Pancreas (tissue), 10 donors: ENCODE measurements around the gene PRKCB. TPM values are rescaled to one million over a fixed set of nuclear protein-coding genes. Genes with fewer than 3 reads are reported as not detected.

Experiments used
- ATAC-seq, 4 donors: fragments of 200-7000 bp; cut with Tn5 transposase; one replicate each; pipeline versions ENCODE4 v1.8.0 to v1.9.1; 2020; ENCODE audit warnings: mild to moderate bottlenecking in 4 of 4, moderate library complexity in 4 of 4
- DNase-seq, 6 donors: peaks; one replicate each; pipeline ENCODE4 v3.0.0-alpha.2; 2020
- FAIRE-seq: peaks from 2 replicates; lab custom pipeline; 2012; peaks lifted over from hg19 to GRCh38; lab: Jason Lieb, UNC
- H3K27ac ChIP-seq, 4 donors: fragments of 200-600 bp; sonication (generic); 1 replicate in 3 of 4; 2 replicates in 1 of 4; pipeline versions ENCODE4 v1.5.0 to v1.8.0; 2020
- H3K27me3 ChIP-seq, 4 donors: fragments of 200-600 bp; one replicate each; pipeline ENCODE4 v1.8.0; 2021
- H3K36me3 ChIP-seq, 3 donors: fragments of 200-600 bp; sonication (generic) in 1 of 3; one replicate each; pipeline versions ENCODE4 v1.5.0 to v1.8.0; 2020 to 2021
- H3K4me1 ChIP-seq, 3 donors: fragments of 200-600 bp; one replicate each; pipeline ENCODE4 v1.8.0; 2021
- H3K4me3 ChIP-seq, 4 donors: fragments of 200-600 bp; sonication (generic) in 2 of 4; one replicate each; pipeline versions ENCODE4 v1.5.0 to v1.8.0; 2020 to 2021
- H3K9me3 ChIP-seq, 4 donors: fragments of 200-600 bp; one replicate each; pipeline ENCODE4 v1.8.0; 2021
- CTCF ChIP-seq, 4 donors: fragments of 200-600 bp; sonication (generic) in 3 of 4; IDR thresholded peaks; one replicate each; pipeline versions ENCODE4 v1.5.0 to v1.8.0; 2021; ENCODE audit warnings: antibody characterized with exemption in 4 of 4
- WGBS, 2 donors: extraction: QIAGEN DNeasy Blood & Tissue Kit; methylation state at CpG; one replicate each; pipeline ENCODE4 v1.1.7; 2013; 5-methylcytosine and 5-hydroxymethylcytosine counted together
- intact Hi-C, 3 donors: fragments of 100-400 bp; cut with DNase I; formaldehyde crosslinking; loops; one replicate each; pipeline versions ENCODE4 v1.11.1 to v1.14.2; 2022
- polyA plus RNA-seq, 2 donors: library from polyadenylated mRNA; stranded (reverse); fragments of 200-250 nt; gene quantifications; one replicate each; pipeline ENCODE4 v1.2.3, GENCODE V29; 2013
- total RNA-seq, 6 donors: library from RNA; stranded (reverse); fragmentation: NEBNext Ultra II Directional in 4 of 6; extraction: Animal tissue kit (Norgen Biotek cat#: 25700) in 4 of 6; gene quantifications; one replicate each; pipeline versions ENCODE4 v1.2.1 to v1.2.4, GENCODE V29; 2021 to 2023
- donor health status: healthy with polysubstance abuse.
- donor health status: DM: no; HTN: no; CAD: no; lungs with moderate emphysema.
- donor health status: DM: no; HTN: no; CAD: no.
- donor health status: control.
- donor health status: control.
- donor health status: Bipolar disorder and iron deficiency.
- donor health status: DM: yes; HTN: yes; CAD: no.
- donor health status: DM: no; HTN: no; CAD: no.
- donor health status: DM: no; HTN: no; CAD: no.
- donor health status: DM: yes; HTN: yes; CAD: no.

Gene PRKCB
- total and polyA plus RNA-seq, 8 donors = 0.19 to 4.3 (median 0.61) TPM

DNA sequence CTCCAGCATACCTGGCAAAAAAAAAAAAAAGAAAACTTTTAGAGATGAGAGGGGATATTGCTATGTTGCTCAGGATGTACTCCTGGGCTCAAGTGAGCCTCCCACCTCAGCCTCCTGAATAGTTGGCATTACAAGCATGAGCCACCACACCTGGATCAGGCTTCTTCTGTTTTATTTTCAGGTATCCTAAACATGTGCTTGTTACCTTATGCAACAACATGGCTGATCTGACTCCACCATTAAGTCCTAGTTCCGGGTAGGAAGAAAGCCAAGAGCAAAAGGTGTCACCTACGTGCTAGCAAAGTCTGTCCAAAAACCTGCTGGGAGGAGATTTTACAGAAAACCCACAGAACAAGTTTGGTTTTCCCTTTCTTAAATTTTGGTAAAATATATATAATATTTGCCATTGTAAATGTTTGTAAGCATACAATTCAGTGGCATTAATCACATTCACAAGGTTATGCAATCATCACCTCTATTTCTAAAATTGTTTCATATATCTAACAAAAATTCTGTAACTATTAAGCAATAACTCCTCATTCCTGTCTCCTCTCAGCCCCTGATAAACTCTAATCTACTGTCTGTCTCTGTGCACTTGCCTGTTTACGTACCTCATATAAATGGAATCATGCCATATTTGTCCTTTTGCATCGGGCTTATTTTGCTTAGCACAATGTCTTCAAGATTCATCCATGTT is 411.3 kb downstream of the PRKCB start:
- no peak overlapping the region for H3K27ac ChIP-seq
- ATAC-seq (no peak), FAIRE-seq (no peak), DNase-seq (no peak)
- intact Hi-C loops = no loop called here
- no peaks in the 10 kb centered on the region for H3K27me3 ChIP-seq
- no peak for TF ChIP-seq CTCF (IDR thresholded peaks at IDR 0.05)
- H3K4me3 ChIP-seq = no peak overlapping the region
- H3K9me3 ChIP-seq = no peaks in the 10 kb centered on the region
- H3K36me3 ChIP-seq = no peaks in the 10 kb centered on the region
- no peaks in the 10 kb centered on the region for H3K4me1 ChIP-seq
- 48 to 55% methylated on average over 4 of the region's 4 CpGs for WGBS, 2 donors

- no peaks in the 10 kb centered on the region for H3K4me1 ChIP-seq
- WGBS, 2 donors = 8% methylated on average over 7 of the region's 7 CpGs
- DNase-seq = peak in 2 of 6 donors; percentile 15 to 24
Measured at GRCh38 chr16:24253192-24253591, 417.4 kb downstream of the PRKCB start.

DNA sequence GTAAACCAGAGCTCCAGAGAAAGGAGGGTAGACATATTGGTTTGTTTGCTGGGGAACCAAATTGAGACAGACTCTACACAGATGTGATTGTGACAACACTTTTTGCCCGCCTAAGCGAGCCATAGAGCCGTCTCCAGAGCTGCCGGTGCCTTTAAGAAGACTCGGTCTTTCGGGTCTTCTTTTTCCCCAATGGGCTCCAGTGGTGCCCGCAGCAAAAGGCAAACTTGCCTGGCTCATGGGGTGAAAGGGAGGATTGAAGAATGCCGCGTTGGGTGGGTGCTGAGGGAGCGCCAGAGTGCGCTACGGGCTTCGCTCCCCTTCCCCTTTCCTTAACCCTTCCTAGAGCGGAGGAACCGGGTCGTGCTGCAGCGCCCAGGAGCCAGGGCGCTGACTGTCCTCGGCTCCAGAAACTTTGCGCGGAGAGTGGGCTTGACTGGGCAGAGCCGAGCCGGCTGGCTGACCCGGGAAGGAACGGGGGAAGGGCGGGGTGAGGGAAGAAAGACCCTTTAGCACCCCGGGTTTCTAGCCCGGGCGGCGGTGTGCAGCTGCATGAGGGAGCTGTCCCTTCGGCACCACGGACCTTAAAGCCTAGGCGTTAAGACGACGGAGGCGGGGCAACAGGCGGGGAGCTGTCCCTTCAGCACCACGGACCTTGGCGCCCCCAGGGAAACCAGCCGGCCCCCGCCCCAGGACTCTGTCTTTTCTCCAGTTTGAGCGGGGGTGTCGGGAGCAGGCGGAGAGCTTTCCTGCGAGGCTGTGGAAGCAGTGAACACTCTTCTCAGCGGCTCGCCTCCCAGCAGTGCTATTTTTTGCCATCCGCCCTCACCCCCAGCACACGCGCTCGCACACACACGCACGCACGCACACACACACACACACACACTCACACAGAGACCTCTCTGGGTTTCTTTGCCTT is 419.9 kb downstream of the PRKCB start, which contains the start of gene CACNG3:
Gene CACNG3, plus strand, starts transcription at position 880 of the 916 bp plus-strand sequence. CDS start 420 bp downstream, outside the sequence.
- no peak for FAIRE-seq
- TF ChIP-seq CTCF (IDR thresholded peaks at IDR 0.05) = no peak
- peak; percentile 51 to 85 (median 62) for ATAC-seq
- H3K9me3 ChIP-seq = no peaks in the 10 kb centered on the region
- no peak within 1 kb of the TSS for H3K27ac ChIP-seq
- peak; percentile 10 to 68 (median 31) for DNase-seq
- 2 to 3% methylated on average over 54 of the region's 54 CpGs for WGBS, 2 donors
- no peaks in the 10 kb centered on the region for H3K36me3 ChIP-seq
- no peaks in the 10 kb centered on the region for H3K4me1 ChIP-seq
- intact Hi-C loops = loop anchor here in 2 of 3 donors (10.0 kb wide), 2 partner anchors 191 to 211 kb away; no protein-coding TSS in a partner anchor
- peaks cover 0 to 26% (median 3%) of the 10 kb centered on the region in 4 donors for H3K27me3 ChIP-seq
- no peak within 1 kb of the TSS for H3K4me3 ChIP-seq

More at GRCh38 chr16:24253192-24253591, 417.4 kb downstream of the PRKCB start:
- Histone ChIP-seq H3K36me3 (no peaks in the 10 kb centered on the region), H3K27me3 (peaks cover 0 to 26% (median 0%) of the 10 kb centered on the region in 4 donors), H3K27ac (no peak overlapping the region), H3K4me3 (no peak overlapping the region), H3K9me3 (no peaks in the 10 kb centered on the region)
- no peak for FAIRE-seq
- intact Hi-C loops = loop anchor here in 2 of 3 donors (10.0 kb wide), 2 partner anchors 188 to 208 kb away; no protein-coding TSS in a partner anchor
- peak in 3 of 4 donors; percentile 67 to 80 (median 79) for ATAC-seq
- TF ChIP-seq CTCF (IDR thresholded peaks at IDR 0.05) = peak; percentile 48 to 68 (median 60)

- WGBS, 2 donors = 29 to 33% methylated on average over 5 of the region's 5 CpGs
- Histone ChIP-seq H3K9me3 (no peaks in the 10 kb centered on the region), H3K4me3 (no peak overlapping the region), H3K4me1 (no peaks in the 10 kb centered on the region), H3K27me3 (peaks cover 0 to 26% (median 3%) of the 10 kb centered on the region in 4 donors), H3K27ac (no peak overlapping the region), H3K36me3 (no peaks in the 10 kb centered on the region)
- FAIRE-seq (no peak), DNase-seq (no peak), ATAC-seq (no peak)
- no peak for TF ChIP-seq CTCF (IDR thresholded peaks at IDR 0.05)
- intact Hi-C loops = loop anchor here in 2 of 3 donors (10.0 kb wide), 2 partner anchors 193 to 213 kb away; no protein-coding TSS in a partner anchor
Measured at GRCh38 chr16:24257958-24258357, 422.2 kb downstream of the PRKCB start.
